Iris pigment epithelial cell (primary cell): ENCODE results near the gene EMD.
A peak's percentile ranks its signal among the peaks of the same experiment; 100 is the strongest.
"Not testable (repeated sequence)": the region's sequence is repeated elsewhere in the genome, so short reads cannot be mapped to it uniquely, and the experiment has no call there.

Source experiments
- DNase-seq: peaks from one replicate; pipeline ENCODE4 v3.0.0-alpha.2; 2011; ENCODE audit warnings: low read depth

EMD gene

GRCh38 chrX:154396363-154396762 is 17.3 kb downstream of the EMD start:
- not testable (repeated sequence) for DNase-seq

DNA sequence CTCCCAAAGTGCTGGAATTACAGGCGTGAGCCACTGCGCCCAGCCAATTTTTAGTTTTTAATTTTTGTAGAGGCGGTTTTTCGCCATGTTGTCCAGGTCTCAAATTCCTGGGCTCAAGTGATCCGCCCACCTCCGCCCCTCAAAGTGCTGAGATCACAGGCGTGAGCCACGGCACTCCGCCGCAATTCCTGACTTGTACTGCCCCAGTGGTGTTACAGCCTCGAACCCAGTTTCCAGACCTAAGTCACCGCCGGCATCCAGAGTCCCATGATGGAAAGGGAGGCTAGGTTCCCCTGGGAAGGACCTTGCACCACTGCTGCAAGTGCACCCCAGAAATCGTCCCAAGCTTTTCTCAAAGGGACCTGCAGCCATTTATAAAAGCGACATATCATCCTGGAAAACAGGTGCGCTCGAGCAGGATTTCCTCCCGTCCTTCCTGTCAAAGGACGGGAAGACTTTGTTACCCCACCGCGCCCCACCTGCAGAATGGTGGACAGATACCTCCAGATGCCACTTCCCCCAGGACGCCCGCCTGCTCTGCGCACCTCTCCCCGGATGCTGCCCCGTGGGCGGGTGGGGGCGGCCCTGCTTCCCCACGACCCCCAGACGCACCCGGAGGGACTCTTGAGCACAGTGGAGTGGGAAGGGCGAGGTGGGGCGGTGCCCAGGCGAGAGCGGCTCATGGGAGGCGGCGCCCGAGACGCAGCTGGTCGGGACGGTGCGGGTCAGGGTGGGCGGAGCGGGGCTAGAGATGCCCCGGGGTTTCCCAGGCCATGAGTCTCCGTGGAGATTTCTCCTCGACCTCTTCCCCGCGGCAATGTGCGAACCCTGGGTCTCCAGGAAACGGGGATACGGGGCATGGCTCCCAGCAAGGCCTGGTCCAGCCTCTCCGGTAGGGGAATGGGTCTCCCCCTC is 18.1 kb downstream of the EMD start:
- peak; percentile 59 for DNase-seq

DNA sequence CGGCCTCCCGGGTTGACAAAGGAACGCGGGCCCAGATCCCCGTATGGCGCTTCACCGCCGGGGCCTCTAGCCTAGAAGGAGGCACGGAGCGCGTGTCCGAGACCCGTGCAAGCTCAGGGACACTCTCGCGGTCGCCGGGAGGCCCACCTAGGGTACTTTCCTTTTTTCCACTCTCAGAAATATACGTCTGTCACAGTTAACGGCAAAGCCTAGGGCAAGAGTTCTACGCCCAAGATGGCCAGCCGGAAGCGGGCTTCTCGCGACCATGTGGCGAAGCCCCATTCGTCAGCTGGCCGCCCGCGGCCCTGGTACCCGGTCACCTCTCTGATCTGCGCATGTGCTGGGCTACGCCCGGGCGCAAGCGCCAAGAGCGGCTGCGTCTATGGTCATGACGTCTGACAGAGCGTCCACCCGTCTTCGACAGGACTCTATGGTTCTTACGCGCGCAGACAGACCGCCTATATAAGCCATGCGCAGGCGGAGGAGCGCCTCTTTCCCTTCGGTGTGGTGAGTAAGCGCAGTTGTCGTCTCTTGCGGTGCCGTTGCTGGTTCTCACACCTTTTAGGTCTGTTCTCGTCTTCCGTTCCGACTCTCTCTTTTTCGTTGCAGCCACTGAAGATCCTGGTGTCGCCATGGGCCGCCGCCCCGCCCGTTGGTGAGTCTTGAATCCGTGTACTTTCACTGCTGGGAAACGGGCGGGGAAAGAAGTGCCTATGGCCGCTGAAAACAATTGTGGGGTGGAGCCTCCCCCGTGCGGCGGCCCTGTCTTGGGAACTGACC is 19.0 kb downstream of the EMD start, which contains the start of gene RPL10:
RPL10 (plus strand) TSS at position 490 of the 780 bp plus-strand sequence; CDS start at position 633, 143 bp downstream.
- DNase-seq = peak; percentile 95

DNA sequence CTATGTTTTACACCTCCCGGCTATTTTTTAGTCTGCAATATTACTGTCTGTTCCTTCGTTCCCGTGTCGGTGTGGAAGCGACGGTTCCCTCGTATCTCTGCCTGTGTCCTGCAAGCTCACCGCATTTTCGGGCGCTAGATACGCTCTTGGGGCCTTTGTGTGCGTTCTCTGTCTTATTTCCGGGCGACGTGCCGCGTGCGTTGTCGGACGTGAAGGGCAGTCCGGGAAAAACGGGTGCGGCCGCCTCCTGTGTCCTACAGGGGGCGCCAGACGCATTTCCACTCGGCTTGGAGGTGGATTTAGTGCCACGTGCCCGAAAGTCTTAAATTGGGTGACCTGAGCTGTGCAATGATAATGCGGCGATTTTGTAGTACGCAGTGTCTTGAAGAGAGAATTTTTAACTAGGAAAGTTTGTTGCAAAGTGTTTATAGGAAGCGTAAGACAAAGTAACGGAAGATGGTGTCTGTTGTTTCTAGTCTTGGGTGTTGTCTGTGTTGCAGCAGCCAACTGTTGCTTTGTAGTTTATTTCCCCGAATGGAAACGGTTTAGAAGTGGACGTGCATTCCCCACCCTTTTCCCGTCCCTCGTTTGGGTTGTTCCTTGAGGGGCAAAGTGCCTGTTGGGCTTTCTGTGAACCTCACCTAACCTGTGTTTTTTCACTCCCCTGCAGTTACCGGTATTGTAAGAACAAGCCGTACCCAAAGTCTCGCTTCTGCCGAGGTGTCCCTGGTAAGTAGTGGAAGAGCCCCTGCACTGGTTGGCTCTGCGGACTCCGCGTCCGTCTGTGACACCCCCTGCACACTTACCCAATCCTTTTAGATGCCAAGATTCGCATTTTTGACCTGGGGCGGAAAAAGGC is 19.8 kb downstream of the EMD start:
- peak; percentile 70 for DNase-seq

GRCh38 chrX:154399527-154400368 is 20.7 kb downstream of the EMD start:
- DNase-seq = no peak

DNA sequence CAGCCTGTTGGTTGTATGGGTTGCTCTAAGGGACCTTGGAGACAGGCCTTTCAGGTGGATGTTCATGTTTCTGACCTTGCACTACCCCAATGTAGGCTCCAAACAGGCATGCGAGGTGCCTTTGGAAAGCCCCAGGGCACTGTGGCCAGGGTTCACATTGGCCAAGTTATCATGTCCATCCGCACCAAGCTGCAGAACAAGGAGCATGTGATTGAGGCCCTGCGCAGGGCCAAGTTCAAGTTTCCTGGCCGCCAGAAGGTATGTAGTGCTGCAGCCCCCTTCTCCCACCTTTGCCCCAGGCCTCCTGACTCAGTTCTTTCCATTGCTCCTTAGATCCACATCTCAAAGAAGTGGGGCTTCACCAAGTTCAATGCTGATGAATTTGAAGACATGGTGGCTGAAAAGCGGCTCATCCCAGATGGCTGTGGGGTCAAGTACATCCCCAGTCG is 21.3 kb downstream of the EMD start:
- DNase-seq = not testable (repeated sequence)

- DNase-seq = no peak
Observed at GRCh38 chrX:154401045-154401799, 22.1 kb downstream of the EMD start.

DNA sequence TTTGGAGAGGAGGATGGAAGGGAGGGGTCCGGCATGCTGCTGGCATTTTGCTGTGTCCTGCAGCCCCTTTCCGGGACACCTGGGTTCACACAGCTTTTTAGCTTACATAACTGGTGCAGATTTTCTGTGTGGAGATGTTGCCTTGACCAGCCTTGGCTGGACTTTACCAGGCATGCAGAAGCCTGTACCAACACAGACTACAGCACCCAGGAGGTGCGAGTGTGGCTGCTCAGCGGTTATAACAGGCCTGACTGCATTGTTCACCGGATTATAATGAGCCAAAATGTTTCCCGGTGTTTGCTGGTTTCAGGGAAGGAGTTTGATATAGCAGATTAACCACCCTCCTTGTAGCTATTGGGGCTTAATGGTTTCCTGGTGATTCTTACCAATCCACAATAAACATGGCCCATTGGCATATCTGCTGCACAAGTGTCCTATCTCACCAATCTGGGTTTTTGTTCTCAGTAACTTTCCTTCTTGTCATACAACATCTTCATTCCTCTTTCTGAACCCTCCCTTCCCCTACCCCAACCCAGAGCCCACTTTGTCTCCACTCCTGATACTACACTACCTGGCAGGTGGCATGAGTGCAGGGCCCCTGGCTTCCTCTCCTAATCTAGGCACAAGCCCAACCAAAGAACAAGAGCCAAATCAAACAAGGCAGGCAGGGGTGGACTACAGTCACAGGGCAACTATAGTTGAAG is 23.0 kb downstream of the EMD start:
- DNase-seq = no peak

DNA sequence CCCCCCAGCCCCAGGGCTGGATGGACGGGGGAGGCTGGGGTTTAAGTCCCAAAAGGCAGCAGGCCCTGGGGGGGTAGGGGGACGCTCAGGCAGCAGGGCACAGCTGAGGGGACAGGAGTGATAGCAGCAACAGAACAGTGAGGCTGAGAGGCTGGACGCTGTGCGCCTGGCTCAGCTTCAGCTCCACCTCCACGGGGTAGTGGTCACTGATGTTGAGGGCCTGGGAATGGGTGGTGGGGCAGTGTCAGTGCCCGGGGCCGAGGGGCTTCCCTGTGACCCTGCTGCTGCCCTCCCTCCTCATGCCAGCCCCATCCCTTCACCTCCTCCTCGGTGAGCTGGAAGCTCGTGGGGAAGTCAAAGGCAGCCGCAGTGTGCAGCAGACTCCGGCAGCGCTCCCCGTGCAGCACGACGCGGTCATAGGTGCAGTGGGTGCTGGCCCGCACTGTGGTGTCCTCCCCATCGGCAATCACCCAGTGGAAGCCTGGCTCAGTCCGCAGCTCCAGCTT is 23.6 kb downstream of the EMD start:
- DNase-seq = no peak

DNA sequence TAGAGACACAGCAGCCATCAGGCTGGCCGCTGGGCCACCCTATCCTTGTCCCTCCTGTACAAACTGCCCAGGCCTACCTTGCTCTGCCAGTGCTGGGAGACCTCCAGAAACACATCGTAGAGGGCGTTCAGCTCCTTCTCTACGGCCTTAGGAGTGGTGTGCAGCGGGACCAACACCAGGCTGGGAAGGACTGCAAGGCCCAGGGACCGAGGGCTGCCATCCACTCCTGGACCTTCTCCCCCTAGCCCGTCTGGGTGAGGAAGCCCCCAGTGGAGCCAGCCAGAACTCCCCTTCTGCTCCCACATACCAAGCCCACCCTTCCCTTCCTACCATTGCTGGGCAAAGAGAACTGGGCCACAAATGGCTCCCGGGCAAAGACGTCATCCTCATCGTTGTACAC is 24.1 kb downstream of the EMD start:
- DNase-seq = no peak

DNA sequence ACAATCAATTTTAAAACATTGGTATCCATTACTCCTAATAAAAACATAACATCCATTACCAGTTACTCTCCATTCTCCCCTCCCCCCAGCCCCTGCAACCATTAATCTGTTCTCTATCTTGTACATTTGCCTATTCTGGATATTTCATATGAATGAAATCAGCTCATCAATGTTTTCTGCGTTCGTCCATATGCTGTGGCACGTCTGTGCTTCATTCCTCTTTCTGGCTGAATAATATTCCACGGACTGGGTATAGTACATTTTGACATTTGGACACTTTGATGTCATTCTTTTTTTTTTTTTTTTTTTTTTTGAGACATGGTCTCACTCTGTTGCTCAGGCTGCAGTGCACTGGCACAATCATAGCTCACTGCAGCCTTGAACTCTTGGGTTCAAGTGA is 24.8 kb downstream of the EMD start:
- no peak for DNase-seq

DNA sequence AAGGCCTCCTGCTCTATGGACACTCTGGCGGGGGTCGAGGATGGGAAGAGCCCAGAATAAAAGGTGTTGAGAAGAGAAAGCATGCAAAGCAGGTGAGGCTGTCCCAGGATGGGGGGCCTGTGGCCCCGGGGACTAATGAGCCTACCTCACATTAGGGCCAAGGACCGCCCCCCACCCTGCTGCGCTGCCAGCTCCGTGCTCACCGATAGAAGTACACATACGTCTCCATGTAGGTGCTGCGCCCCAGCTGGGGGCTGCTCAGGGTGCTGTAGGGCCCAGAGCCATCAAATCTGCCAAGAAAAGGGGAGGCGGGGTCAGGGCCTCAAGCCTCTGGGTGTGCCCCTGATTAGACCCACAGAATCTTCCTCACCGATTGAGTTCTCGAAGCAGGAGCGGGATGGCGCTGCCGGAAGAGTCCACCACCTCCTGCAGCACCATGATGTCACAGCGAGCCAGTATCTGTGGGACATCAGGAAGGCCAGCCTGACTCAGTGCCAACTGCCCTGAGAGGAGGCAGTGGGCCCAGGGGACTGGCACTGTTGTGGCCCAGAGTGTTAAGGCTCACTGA is 25.6 kb downstream of the EMD start:
- no peak for DNase-seq

DNA sequence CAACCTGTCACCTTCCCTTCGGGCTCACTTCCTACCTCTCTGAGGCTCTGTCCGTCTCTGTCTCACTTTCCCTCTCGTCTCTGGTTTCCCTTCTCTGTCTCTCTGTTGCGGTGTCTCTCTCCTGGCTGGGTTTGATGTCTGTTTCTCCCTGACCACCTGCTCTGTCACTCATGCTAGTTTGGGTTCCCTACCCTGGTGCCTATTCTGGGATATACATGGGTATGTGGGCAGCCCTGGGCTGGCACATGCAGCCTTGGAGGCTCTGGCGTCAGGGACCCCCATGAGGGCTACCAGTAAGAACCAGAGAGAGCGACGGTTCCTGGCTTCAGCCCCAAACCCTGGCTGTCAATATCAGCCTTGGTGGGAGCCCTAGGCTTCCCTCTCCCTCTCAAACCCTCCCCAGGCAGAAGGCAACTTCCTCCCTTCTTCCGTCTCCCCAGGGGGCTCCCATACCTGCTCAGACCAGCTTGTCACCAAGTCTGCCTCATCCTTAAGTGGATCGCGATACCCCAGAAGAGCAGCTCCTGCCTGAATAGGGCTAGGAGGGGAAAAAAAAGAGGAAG is 29.6 kb downstream of the EMD start:
- no peak for DNase-seq

DNA sequence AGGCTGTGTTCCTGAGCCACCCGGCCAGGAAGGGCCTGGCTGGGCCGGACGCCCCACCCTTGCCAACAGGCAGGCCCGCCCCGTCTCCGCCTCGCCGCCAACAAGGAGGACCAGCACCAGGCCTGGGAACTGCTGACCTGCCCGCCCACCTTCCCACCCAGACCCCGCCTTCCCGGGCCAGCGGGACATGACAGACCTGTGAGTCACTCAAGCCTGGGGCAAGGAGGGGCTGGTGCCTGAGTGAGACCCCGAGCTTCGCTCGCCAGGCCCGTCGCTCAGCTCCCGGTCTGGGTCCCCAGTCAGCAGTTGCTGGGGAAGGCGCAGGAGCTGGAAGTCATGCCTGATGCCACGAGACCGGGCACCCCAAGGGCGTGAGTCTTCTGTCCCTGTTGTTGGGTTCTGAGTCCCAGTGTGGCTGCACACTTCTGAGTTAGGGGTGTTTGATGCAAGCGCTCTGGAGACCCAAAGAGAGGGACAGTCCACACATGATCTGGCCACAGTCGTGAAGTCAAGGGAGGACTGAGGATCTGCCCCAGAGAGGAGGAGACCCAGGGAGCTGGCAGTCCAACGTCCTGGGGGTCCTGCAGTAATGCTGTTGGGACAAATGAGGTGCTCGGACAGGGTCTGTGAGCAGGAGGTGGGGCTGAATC is 30.3 kb downstream of the EMD start, which contains the start of gene DNASE1L1:
DNASE1L1 (minus strand) TSS at position 33 of the 650 bp plus-strand sequence. CDS start 3,686 bp downstream, outside the sequence.
- peak; percentile 83 for DNase-seq

DNA sequence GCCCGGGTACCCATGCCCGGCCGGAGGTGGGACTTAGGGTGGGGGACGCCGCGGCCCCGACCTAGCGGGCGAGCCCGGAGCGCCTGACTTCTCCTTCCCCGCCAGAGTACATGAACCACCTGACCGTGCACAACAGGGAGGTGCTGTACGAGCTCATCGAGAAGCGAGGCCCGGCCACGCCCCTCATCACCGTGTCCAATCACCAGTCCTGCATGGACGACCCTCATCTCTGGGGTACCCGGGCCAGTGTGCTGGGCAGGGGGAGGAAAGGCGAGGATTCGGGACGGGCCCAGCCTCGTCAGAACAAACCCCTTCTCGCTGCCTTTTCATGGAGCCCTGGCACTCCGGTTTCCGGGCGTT is 32.9 kb downstream of the EMD start:
- peak; percentile 52 for DNase-seq

DNA sequence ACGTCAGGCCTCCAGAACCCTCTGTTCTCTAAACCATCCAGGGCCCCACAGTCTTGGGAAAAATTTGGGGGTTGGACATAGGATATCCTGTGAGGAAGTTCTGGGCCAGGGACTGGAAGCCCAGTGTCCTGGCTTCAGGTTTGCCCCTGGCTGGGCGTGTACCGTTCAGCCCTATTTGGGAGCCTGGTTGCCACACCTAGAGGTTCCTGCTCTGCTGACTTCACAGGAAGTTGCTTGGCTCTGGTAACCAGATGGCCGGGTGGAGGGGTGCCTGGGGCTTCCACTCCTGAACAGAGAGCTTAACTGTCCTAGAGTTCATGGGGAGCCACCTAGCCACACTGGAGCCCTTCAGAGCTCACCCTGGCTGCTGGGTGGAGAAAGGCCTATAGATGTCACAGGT is 33.4 kb downstream of the EMD start:
- DNase-seq = no peak

- no peak for DNase-seq
Observed at GRCh38 chrX:154413142-154413541, 34.0 kb downstream of the EMD start.

DNA sequence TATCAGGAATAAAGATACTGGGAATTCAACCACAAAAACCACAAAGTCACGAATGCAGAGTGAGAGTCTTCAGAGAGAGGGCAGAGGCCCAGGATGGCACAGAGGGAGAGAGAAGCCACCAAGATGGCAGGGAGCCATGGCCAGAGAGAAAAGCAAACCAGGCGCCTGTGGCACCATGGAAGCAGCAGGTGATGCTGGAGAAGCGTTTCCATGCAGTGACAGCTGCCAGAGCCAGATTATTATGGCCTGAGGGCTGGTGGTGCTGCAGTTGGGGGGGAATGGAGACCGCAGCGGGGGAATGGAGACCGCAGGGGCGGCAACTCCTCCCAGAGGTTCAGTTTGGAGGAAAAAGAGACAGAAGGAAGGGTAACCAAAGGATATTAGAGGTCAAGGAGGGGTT is 38.1 kb downstream of the EMD start:
- no peak for DNase-seq
